Body of pancreas (tissue), 4 donors: ENCODE results near the gene TSTD2. TPM values are rescaled to one million over a fixed set of nuclear protein-coding genes. Genes with fewer than 3 reads are reported as not detected.

Source experiments
- ATAC-seq: fragments of 150-250 bp; one replicate; pipeline ENCODE4 v1.9.1; 2016
- DNase-seq, 4 donors: peaks; one replicate each; pipeline ENCODE4 v3.0.0-alpha.2; 2019
- H3K27ac ChIP-seq, 4 donors: fragments of 200-600 bp; sonication (generic); 1 replicate in 3 of 4; 2 replicates in 1 of 4; pipeline versions ENCODE4 v1.5.1 to v1.6.1; 2016 to 2019; ENCODE audit warnings: mild to moderate bottlenecking in 1 of 4, mixed read lengths in 1 of 4, moderate library complexity in 1 of 4
- H3K27me3 ChIP-seq, 2 donors: fragments of 200-600 bp; sonication (generic); one replicate each; pipeline ENCODE4 v1.6.0; 2016; ENCODE audit warnings: mild to moderate bottlenecking in 1 of 2
- H3K36me3 ChIP-seq, 2 donors: fragments of 200-600 bp; sonication (generic); replicated peaks in 1 of 2; 2 replicates each; pipeline ENCODE4 v1.5.1; 2016; ENCODE audit warnings: low read depth in 2 of 2; ENCODE audit not compliant: insufficient read depth in 1 of 2
- H3K4me1 ChIP-seq: fragments of 200-600 bp; sonication (generic); one replicate; pipeline ENCODE4 v1.6.0; 2016
- H3K4me3 ChIP-seq, 2 donors: fragments of 200-600 bp; sonication (generic); 1 replicate in 1 of 2; 2 replicates in 1 of 2; pipeline ENCODE4 v1.5.1; 2016 to 2019
- H3K9me3 ChIP-seq, 3 donors: fragments of 200-600 bp; sonication (generic); 1 replicate in 2 of 3; 2 replicates in 1 of 3; pipeline ENCODE4 v1.5.1; 2016
- POLR2A ChIP-seq, 3 donors: fragments of 450-650 bp; IDR thresholded peaks; one replicate each; pipeline ENCODE4 v1.6.1; 2016; ENCODE audit warnings: antibody characterized with exemption in 3 of 3, mild to moderate bottlenecking in 2 of 3
- WGBS, 2 donors: methylation state at CpG; one replicate each; pipeline ENCODE4 v1.1.5; 2017; 5-methylcytosine and 5-hydroxymethylcytosine counted together
- intact Hi-C: fragments of 100-400 bp; cut with DNase I; formaldehyde crosslinking; loops from one replicate; pipeline ENCODE4 v1.15.1; 2023
- total RNA-seq, 2 donors: library from RNA; depleted of rRNA; stranded (reverse); fragments of >200 nt; gene quantifications; one replicate each; pipeline ENCODE4 v1.1.0, GENCODE V29; 2016
- TF ChIP-seq, protein P1 (sequence below), 7 experiments: fragments of 450-650 bp in 4 of 7; fragments of 200-600 bp in 3 of 7; sonication (generic) in 3 of 7; IDR thresholded peaks; one replicate each; pipeline ENCODE4 v1.5.1; 2016 to 2019; ENCODE audit warnings: antibody characterized with exemption in 7 of 7

Gene TSTD2
- total RNA-seq, 2 donors from 2014 or later: 10.9 to 16.6 TPM

DNA sequence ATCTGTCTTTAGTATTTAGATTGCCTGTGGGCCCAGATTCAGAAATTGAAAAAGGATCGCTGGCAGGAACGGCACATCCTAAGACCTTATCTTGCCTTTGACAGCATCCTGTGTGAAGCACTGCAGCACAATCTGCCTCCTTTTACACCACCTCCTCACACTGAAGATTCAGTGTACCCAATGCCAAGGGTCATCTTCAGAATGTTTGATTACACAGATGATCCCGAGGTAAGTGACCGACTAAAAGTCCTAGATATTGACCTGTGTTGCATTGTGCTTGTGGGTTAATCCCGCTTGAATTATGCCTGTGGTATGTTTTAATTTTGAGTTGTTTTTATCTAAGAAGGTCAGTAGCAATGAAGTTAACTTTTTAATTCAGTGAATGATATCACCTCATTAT is 14.8 kb upstream of the TSTD2 start:
- Histone ChIP-seq H3K4me1 (no peaks in the 10 kb centered on the region), H3K9me3 (no peaks in the 10 kb centered on the region), H3K27ac (no peak overlapping the region), H3K27me3 (no peaks in the 10 kb centered on the region), H3K36me3 (peaks cover 0 to 20% of the 10 kb centered on the region in 2 donors), H3K4me3 (no peak overlapping the region)
- intact Hi-C loops: no loop called here
- WGBS, 2 donors: 86% methylated on average over 5 of the region's 5 CpGs
- TF ChIP-seq POLR2A (IDR thresholded peaks at IDR 0.05): no peak
- TF ChIP-seq, protein P1, sequence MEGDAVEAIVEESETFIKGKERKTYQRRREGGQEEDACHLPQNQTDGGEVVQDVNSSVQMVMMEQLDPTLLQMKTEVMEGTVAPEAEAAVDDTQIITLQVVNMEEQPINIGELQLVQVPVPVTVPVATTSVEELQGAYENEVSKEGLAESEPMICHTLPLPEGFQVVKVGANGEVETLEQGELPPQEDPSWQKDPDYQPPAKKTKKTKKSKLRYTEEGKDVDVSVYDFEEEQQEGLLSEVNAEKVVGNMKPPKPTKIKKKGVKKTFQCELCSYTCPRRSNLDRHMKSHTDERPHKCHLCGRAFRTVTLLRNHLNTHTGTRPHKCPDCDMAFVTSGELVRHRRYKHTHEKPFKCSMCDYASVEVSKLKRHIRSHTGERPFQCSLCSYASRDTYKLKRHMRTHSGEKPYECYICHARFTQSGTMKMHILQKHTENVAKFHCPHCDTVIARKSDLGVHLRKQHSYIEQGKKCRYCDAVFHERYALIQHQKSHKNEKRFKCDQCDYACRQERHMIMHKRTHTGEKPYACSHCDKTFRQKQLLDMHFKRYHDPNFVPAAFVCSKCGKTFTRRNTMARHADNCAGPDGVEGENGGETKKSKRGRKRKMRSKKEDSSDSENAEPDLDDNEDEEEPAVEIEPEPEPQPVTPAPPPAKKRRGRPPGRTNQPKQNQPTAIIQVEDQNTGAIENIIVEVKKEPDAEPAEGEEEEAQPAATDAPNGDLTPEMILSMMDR (IDR thresholded peaks at IDR 0.05): no peak
- ATAC-seq: no peak
- no peak for DNase-seq

DNA sequence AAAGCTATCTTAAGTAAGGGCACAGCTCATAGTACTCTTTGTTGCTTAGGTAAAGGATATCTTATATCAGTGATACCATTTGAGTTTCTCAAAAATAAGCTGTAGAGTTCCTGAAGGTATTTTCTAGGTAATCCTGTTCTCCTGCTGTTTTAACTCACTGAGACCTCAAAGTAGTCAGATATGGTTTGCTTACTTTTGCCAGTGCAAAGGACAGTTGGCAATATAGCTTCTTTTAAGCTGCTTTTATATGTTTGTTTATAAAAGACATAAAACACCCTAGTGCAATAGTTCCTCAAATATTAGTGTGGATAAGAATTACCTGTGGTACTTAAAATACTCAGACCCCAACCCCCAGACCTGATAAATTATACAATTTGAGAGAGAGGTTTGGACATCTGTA is 12.6 kb upstream of the TSTD2 start:
- no peaks in the 10 kb centered on the region for H3K27me3 ChIP-seq
- H3K27ac ChIP-seq: no peak overlapping the region
- peaks cover 0 to 26% of the 10 kb centered on the region in 2 donors for H3K36me3 ChIP-seq
- H3K4me3 ChIP-seq: no peak overlapping the region
- H3K9me3 ChIP-seq: no peaks in the 10 kb centered on the region
- peaks cover under 1% of the 10 kb centered on the region for H3K4me1 ChIP-seq
- no peak for DNase-seq
- no peak for TF ChIP-seq POLR2A (IDR thresholded peaks at IDR 0.05)
- TF ChIP-seq, protein P1 (IDR thresholded peaks at IDR 0.05): no peak
- intact Hi-C loops: no loop called here
- no peak for ATAC-seq

DNA sequence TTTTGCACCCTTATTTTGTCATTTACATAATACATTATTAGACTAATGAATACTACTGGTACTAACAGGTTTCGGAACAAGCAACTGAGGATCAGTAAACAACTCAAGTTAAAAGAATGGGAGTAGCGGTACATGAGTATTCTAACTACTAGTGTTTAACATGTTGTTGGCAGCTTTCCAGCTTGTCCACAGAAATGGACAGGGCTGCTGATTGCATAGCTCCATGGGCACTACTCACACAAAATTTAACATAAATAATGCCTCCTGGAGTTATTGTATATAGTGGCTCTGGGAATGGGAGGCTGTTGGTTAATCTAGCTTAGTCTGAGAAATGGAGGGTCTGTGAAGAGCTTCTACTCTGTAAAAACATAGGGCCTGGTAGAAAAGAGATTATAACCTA is 7.2 kb upstream of the TSTD2 start:
- Histone ChIP-seq H3K27me3 (no peaks in the 10 kb centered on the region), H3K9me3 (no peaks in the 10 kb centered on the region), H3K4me1 (peaks cover 42% of the 10 kb centered on the region), H3K27ac (no peak overlapping the region), H3K4me3 (no peak overlapping the region), H3K36me3 (peaks cover 0 to 14% of the 10 kb centered on the region in 2 donors)
- TF ChIP-seq POLR2A (IDR thresholded peaks at IDR 0.05): no peak
- TF ChIP-seq, protein P1 (IDR thresholded peaks at IDR 0.05): no peak
- intact Hi-C loops: no loop called here
- 58% methylated on average over 2 of the region's 2 CpGs for WGBS, 2 donors
- ATAC-seq (no peak), DNase-seq (peak in 1 of 4 donors; percentile 22)

DNA sequence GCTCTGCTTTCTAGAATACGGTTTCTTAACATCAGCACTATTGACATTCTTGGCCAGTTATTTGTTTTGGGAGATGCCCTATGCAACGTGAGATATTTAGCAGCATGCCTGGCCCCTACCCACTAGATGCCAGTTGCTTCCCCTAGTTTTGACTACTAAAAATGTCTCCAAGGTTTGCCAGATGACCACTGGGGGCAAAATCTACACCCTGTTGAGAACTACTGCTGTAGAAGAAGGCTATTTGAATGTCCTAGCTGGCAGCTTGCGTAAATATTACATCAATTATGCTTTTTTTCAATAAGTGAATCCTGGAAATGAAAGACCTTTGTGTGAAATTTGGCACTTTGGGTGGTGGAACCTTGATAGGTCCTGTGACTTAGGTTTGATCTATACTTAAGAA is 5.5 kb upstream of the TSTD2 start:
- peaks cover 0 to 9% of the 10 kb centered on the region in 2 donors for H3K36me3 ChIP-seq
- 38 to 50% methylated on average over 3 of the region's 3 CpGs for WGBS, 2 donors
- TF ChIP-seq, protein P1 (IDR thresholded peaks at IDR 0.05): no peak
- TF ChIP-seq POLR2A (IDR thresholded peaks at IDR 0.05): no peak
- H3K4me3 ChIP-seq: no peak overlapping the region
- intact Hi-C loops: no loop called here
- no peak for ATAC-seq
- no peak for DNase-seq
- H3K27ac ChIP-seq: peak overlapping the region in 1 of 4 donors; percentile 13
- H3K9me3 ChIP-seq: no peaks in the 10 kb centered on the region
- H3K27me3 ChIP-seq: no peaks in the 10 kb centered on the region
- peaks cover 49% of the 10 kb centered on the region for H3K4me1 ChIP-seq

- no peak for DNase-seq
- H3K36me3 ChIP-seq: peaks cover 0 to 2% of the 10 kb centered on the region in 2 donors
- H3K4me3 ChIP-seq: no peak overlapping the region
- no peaks in the 10 kb centered on the region for H3K27me3 ChIP-seq
- intact Hi-C loops: no loop called here
- no peak for TF ChIP-seq POLR2A (IDR thresholded peaks at IDR 0.05)
- TF ChIP-seq, protein P1 (IDR thresholded peaks at IDR 0.05): no peak
- peaks cover 56% of the 10 kb centered on the region for H3K4me1 ChIP-seq
- H3K9me3 ChIP-seq: no peaks in the 10 kb centered on the region
- ATAC-seq: no peak
- H3K27ac ChIP-seq: no peak overlapping the region
- WGBS, 2 donors: 70 to 71% methylated on average over 3 of the region's 3 CpGs
These were observed 3.7 kb upstream of the TSTD2 start for GRCh38 chr9:97636903-97637302.
